Thoracic aorta (tissue), 2 donors: ENCODE data around the gene BLOC1S5. TPM values are rescaled to one million over a fixed set of nuclear protein-coding genes. Genes with fewer than 3 reads are reported as not detected.

Experiments
- ATAC-seq: fragments of 150-250 bp; one replicate; pipeline ENCODE4 v1.8.0; 2017; ENCODE audit warnings: low read depth; ENCODE audit not compliant: insufficient number of reproducible peaks, low FRiP score
- DNase-seq: peaks from one replicate; pipeline ENCODE4 v3.0.0-alpha.2; 2020; ENCODE audit warnings: low spot score
- H3K27ac ChIP-seq, 2 donors: fragments of 200-600 bp; sonication (generic); 1 replicate in 1 of 2; 2 replicates in 1 of 2; pipeline ENCODE4 v1.5.1; 2016; ENCODE audit warnings: mild to moderate bottlenecking in 2 of 2, moderate library complexity in 2 of 2
- H3K27me3 ChIP-seq: fragments of 200-600 bp; sonication (generic); replicated peaks from 2 replicates; pipeline ENCODE4 v1.6.0; 2016; ENCODE audit warnings: mild to moderate bottlenecking; ENCODE audit not compliant: insufficient read depth
- H3K36me3 ChIP-seq: fragments of 200-600 bp; sonication (generic); one replicate; pipeline ENCODE4 v1.5.1; 2016
- H3K4me1 ChIP-seq, 2 donors: fragments of 200-600 bp; sonication (generic); 1 replicate in 1 of 2; 2 replicates in 1 of 2; pipeline versions ENCODE4 v1.5.1 to v1.6.0; 2016; ENCODE audit warnings: low read depth in 2 of 2, mild to moderate bottlenecking in 1 of 2; ENCODE audit not compliant: control insufficient read depth in 1 of 2
- H3K4me3 ChIP-seq: fragments of 200-600 bp; sonication (generic); 2 replicates; pipeline ENCODE4 v1.5.1; 2016; ENCODE audit warnings: mild to moderate bottlenecking
- H3K9me3 ChIP-seq: fragments of 200-600 bp; sonication (generic); 2 replicates; pipeline ENCODE4 v1.5.1; 2016
- total RNA-seq, 2 donors: library from RNA; depleted of rRNA; stranded (reverse); fragments of >200 nt; gene quantifications; one replicate each; pipeline versions ENCODE4 v1.1.0 to v1.2.3, GENCODE V29; 2016
- TF ChIP-seq, protein P1 (sequence below): fragments of 200-600 bp; sonication (generic); IDR thresholded peaks from one replicate; pipeline ENCODE4 v1.5.1; 2019; ENCODE audit warnings: antibody characterized with exemption

BLOC1S5 gene
- total RNA-seq, 2 donors from 2014 or later = 9.1 to 12.6 TPM

- H3K4me1 ChIP-seq = peaks cover 5 to 23% of the 10 kb centered on the region in 2 donors
- no peak overlapping the region for H3K4me3 ChIP-seq
- TF ChIP-seq, protein P1, sequence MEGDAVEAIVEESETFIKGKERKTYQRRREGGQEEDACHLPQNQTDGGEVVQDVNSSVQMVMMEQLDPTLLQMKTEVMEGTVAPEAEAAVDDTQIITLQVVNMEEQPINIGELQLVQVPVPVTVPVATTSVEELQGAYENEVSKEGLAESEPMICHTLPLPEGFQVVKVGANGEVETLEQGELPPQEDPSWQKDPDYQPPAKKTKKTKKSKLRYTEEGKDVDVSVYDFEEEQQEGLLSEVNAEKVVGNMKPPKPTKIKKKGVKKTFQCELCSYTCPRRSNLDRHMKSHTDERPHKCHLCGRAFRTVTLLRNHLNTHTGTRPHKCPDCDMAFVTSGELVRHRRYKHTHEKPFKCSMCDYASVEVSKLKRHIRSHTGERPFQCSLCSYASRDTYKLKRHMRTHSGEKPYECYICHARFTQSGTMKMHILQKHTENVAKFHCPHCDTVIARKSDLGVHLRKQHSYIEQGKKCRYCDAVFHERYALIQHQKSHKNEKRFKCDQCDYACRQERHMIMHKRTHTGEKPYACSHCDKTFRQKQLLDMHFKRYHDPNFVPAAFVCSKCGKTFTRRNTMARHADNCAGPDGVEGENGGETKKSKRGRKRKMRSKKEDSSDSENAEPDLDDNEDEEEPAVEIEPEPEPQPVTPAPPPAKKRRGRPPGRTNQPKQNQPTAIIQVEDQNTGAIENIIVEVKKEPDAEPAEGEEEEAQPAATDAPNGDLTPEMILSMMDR = no peak
- no peak overlapping the region for H3K27ac ChIP-seq
- no peak for ATAC-seq
- H3K36me3 ChIP-seq = no peaks in the 10 kb centered on the region
- DNase-seq = no peak
- no peaks in the 10 kb centered on the region for H3K27me3 ChIP-seq
- H3K9me3 ChIP-seq = no peaks in the 10 kb centered on the region
These were observed 1.3 kb upstream of the BLOC1S5 start for GRCh38 chr6:8065519-8065911.

DNA sequence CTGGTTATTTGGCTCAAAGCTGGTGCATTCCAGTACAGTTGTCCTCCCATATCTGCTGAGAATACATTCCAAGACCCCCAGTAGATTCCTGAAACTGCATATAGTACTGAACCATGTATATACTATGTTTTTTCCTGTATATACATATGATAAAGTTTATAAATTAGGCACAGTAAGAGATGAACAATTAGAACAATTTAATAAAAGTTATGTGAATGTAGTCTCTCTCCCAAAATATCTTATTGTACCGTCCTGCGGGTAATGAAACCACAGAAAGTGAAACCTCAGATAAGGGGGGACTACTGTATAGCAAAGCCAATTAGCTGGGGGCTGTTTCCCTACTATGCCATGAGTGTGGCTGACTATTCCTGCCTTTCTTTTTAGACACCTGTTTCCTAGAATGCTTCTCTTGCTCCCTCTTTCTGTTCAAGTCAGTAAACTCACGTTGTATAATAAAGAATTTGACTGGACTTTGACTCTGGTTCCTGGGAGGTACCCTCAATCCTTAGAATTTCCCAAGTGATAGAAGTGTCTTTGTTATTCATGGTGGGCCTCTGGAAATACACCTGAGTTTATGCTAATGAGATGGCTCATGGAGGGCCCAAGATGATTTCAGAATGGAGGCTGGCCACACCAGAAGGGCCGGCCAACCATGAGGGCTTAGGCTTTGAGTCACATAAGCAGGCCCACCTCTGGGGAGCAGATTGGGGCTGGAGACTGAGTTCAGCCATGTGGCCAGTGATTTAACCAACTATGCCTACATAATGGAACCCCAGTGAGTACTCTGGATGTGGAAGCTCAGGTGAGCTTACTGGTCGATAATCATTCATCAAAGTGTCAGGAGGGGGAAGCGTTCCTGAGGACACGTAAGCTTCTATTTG lies 689 bp upstream of the BLOC1S5 start:
- H3K36me3 ChIP-seq = no peaks in the 10 kb centered on the region
- TF ChIP-seq, protein P1 = peak; percentile 5
- H3K4me1 ChIP-seq = peaks cover 5 to 20% of the 10 kb centered on the region in 2 donors
- H3K27me3 ChIP-seq = no peaks in the 10 kb centered on the region
- no peaks in the 10 kb centered on the region for H3K9me3 ChIP-seq
- H3K4me3 ChIP-seq = peak overlapping the region; percentile 79
- no peak for DNase-seq
- no peak for ATAC-seq
- peak overlapping the region; percentile 85 to 92 for H3K27ac ChIP-seq

DNA sequence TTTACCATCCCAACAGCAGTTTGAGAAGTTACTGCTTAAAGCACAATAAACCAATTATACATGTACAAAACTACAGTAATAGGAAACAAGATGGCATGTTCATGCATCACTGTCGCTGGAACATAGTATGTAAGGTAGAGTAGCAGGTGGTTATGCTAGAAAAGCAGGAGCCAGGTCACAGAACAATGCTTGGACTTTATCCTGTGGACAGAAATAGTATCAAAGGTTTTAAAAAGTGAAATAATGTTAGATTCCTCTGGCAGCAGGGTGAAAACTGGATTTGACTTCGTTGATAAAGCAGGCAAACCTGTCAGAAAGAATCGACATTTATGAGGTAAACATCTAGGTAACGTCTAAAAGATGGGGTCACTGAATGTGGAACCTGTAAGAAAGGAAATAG lies 2.5 kb downstream of the BLOC1S5 start:
- TF ChIP-seq, protein P1 = no peak
- Histone ChIP-seq H3K27ac (no peak overlapping the region), H3K4me3 (no peak overlapping the region), H3K4me1 (peaks cover 5 to 25% of the 10 kb centered on the region in 2 donors), H3K9me3 (no peaks in the 10 kb centered on the region), H3K36me3 (no peaks in the 10 kb centered on the region), H3K27me3 (no peaks in the 10 kb centered on the region)
- no peak for DNase-seq
- no peak for ATAC-seq

GRCh38 chr6:8060346-8060745 lies 3.8 kb downstream of the BLOC1S5 start:
- H3K27ac ChIP-seq = no peak overlapping the region
- no peaks in the 10 kb centered on the region for H3K9me3 ChIP-seq
- H3K4me1 ChIP-seq = peaks cover 5 to 25% of the 10 kb centered on the region in 2 donors
- no peaks in the 10 kb centered on the region for H3K36me3 ChIP-seq
- DNase-seq = no peak
- TF ChIP-seq, protein P1 = no peak
- H3K27me3 ChIP-seq = no peaks in the 10 kb centered on the region
- no peak overlapping the region for H3K4me3 ChIP-seq
- no peak for ATAC-seq

DNA sequence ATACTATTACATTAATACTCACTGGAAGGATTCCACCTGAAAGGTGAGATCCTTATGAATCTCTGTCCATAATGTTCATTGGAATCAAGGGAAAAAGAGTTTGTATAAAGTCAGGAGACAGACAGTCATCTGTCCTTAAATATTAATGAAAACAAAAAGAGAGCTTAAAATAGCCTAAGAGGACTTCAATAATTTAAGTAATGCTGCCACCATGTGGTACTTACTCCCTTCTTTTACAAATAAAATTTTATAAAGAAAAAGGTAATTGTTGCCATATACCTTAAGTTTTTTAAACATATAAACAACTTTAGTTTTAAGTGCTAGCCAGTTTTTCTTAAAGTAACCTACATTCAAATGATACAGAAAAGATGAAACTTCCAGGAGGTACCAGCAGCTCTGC lies 5.1 kb downstream of the BLOC1S5 start:
- H3K36me3 ChIP-seq = no peaks in the 10 kb centered on the region
- no peaks in the 10 kb centered on the region for H3K9me3 ChIP-seq
- TF ChIP-seq, protein P1 = peak; percentile 16
- H3K4me3 ChIP-seq = no peak overlapping the region
- peaks cover 0 to 17% of the 10 kb centered on the region in 2 donors for H3K4me1 ChIP-seq
- ATAC-seq (no peak), DNase-seq (no peak)
- H3K27ac ChIP-seq = no peak overlapping the region
- H3K27me3 ChIP-seq = no peaks in the 10 kb centered on the region
